ENCODE results near the gene WWOX. TPM values are rescaled to one million over a fixed set of nuclear protein-coding genes. Genes with fewer than 3 reads are reported as not detected.
"Not testable (repeated sequence)": the region's sequence is repeated elsewhere in the genome, so short reads cannot be mapped to it uniquely, and the experiment has no call there.

WWOX gene
- total RNA-seq (10 to 100 TPM; 64.1 to 76.7 TPM), polyA plus RNA-seq (ENCODE audit: insufficient read depth, low read depth, low replicate concordance) (20.6 TPM)
- long read RNA-seq, donor 1, partial matches to known transcripts, result 14 of 16 reads
- long read RNA-seq, donor 1, other reads (novel, unspliced or antisense), result 0 of 16 reads
- long read RNA-seq, donor 2, partial matches to known transcripts, result 6 of 9 reads
- long read RNA-seq, donor 2, other reads (novel, unspliced or antisense), result 0 of 9 reads

DNA sequence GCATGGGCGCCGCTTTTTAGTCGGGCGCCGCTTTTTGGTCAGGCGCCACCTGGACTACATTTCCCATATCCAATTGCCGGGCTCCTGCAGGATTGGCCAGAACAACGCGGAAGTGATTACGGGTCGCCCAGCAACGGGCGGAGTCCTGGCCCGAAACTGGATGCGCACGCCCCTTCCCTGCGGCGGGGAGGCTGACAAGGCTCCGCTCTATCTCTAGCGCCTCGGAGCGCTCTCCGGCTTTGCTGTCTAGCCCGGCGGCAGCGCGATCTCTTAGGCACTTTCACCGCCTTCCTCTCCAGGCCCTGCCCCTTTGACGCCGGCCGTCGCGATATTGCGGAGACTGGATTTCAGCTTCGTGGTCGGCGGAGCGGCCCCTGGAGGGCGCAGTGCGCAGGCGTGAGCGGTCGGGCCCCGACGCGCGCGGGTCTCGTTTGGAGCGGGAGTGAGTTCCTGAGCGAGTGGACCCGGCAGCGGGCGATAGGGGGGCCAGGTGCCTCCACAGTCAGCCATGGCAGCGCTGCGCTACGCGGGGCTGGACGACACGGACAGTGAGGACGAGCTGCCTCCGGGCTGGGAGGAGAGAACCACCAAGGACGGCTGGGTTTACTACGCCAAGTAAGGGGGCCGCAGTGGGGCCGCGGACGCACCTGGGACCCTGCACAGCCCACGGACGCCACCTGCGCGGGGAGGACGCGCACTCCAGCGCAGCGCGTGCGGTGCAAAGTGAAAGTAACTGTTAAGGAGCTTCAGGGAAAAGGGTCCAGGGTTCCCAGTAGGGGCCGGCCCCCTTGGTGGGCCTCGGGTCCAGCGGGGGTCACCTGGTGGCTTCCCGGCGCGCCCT lies at the start of gene WWOX:
Gene WWOX, plus strand, starts transcription at position 384 of the 841 bp plus-strand sequence.
- H3K27ac ChIP-seq, result peak within 1 kb of the TSS; percentile 84 to 93
- H3K9me3 ChIP-seq, result no peaks in the 10 kb centered on the region
- peaks cover 11% of the 10 kb centered on the region for H3K4me1 ChIP-seq
- intact Hi-C loops (cut with DNase I; ENCODE audit: low total_unique reads), result no loop called here
- H3K4me3 ChIP-seq, result peak within 1 kb of the TSS; percentile 72 to 96
- DNase-seq, result peak; percentile 98
- TF ChIP-seq, protein P1, sequence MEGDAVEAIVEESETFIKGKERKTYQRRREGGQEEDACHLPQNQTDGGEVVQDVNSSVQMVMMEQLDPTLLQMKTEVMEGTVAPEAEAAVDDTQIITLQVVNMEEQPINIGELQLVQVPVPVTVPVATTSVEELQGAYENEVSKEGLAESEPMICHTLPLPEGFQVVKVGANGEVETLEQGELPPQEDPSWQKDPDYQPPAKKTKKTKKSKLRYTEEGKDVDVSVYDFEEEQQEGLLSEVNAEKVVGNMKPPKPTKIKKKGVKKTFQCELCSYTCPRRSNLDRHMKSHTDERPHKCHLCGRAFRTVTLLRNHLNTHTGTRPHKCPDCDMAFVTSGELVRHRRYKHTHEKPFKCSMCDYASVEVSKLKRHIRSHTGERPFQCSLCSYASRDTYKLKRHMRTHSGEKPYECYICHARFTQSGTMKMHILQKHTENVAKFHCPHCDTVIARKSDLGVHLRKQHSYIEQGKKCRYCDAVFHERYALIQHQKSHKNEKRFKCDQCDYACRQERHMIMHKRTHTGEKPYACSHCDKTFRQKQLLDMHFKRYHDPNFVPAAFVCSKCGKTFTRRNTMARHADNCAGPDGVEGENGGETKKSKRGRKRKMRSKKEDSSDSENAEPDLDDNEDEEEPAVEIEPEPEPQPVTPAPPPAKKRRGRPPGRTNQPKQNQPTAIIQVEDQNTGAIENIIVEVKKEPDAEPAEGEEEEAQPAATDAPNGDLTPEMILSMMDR (IDR thresholded peaks at IDR 0.05), result peak in 1 of 3 experiments; percentile 42
- no peak for TF ChIP-seq POLR2A (IDR thresholded peaks at IDR 0.05)
- H3K27me3 ChIP-seq, result no peaks in the 10 kb centered on the region
- WGBS, 2 donors, result 0% methylated on average over 17 to 84 of the region's 84 CpGs
- no peaks in the 10 kb centered on the region for H3K36me3 ChIP-seq (ENCODE audit: low read depth, missing control alignments)

DNA sequence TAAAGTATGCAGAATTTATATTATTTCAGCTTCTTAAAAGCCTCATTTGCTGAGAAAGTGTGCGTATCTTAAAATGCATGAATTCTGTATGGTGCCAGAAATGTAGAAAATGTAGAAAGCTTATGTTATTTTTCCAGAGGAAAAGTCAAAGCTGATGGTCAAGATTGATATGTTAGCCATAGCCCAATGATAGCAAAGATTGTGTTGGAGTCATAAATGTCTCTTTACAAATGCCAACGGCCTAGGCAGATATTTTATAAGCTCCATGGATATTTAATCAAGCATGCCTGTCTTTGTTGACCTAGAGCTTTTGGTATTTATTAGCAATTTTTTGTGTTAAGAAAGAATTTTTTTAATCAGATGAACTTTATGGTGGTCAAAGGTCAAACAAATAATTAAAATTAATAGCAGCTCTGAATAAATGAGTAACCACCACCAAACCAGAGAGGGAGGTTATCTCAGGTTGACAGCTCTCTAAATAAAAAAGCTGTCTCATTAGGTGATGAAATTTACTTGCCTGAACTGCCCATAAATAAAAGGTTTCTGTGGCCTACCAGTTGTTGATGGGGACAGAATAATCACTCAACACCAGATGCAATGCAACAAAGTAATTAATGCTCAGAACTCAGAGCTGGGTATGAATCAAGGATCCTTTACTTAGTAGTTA lies 48.6 kb upstream of the WWOX start:
- DNase-seq, result no peak
- no peaks in the 10 kb centered on the region for H3K9me3 ChIP-seq
- no peak overlapping the region for H3K4me3 ChIP-seq

DNA sequence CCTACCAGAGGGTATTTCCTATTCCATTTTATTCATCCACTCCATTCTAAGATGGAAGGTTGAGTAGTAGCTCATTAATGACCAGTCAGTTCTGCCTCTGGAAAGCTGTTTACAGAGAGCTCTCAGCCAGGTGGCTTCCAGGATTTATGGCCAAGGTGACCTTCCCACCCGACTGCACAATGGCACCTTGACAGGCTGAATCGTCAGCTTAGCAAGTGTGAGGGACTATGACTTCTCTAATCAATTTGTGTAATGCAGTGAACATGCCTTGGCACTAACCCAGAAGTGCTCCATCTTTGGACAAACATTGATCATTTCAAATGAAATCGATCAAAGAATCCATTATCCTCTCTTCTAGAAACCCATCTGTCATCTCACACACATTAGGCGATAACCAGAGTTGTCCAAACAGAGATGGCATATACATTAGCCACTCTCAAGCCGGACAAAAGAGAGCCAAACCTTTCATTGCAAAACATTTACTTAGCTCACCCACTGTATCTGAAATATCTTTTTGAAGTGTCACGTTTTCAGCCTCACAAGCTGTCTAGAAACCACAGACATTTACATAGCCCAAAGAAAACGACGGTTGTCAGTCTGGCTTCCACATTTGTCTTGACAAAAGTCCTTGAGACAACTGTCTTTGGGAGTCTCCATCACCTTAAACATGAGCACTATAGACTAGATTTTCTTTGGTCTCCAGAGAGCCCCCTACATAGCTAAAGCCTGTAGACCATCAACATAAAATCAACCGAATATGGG lies 41.5 kb upstream of the WWOX start:
- no peaks in the 10 kb centered on the region for H3K36me3 ChIP-seq (ENCODE audit: low read depth, missing control alignments)
- DNase-seq, result no peak
- H3K9me3 ChIP-seq, result no peaks in the 10 kb centered on the region
- no peak overlapping the region for H3K27ac ChIP-seq
- intact Hi-C loops (cut with DNase I; ENCODE audit: low total_unique reads), result no loop called here
- no peaks in the 10 kb centered on the region for H3K27me3 ChIP-seq
- no peaks in the 10 kb centered on the region for H3K4me1 ChIP-seq
- H3K4me3 ChIP-seq, result no peak overlapping the region
- WGBS, 2 donors, result 81 to 91% methylated on average over 9 of the region's 9 CpGs
- TF ChIP-seq, protein P1 (IDR thresholded peaks at IDR 0.05), result no peak
- no peak for TF ChIP-seq POLR2A (IDR thresholded peaks at IDR 0.05)

More for the DNA sequence above, 48.6 kb upstream of the WWOX start:
- intact Hi-C loops (cut with DNase I; ENCODE audit: low total_unique reads), result no loop called here
- H3K36me3 ChIP-seq (ENCODE audit: low read depth, missing control alignments), result no peaks in the 10 kb centered on the region
- H3K4me1 ChIP-seq, result no peaks in the 10 kb centered on the region
- H3K27ac ChIP-seq, result no peak overlapping the region
- TF ChIP-seq, protein P1 (IDR thresholded peaks at IDR 0.05), result no peak
- no peak for TF ChIP-seq POLR2A (IDR thresholded peaks at IDR 0.05)
- 42 to 47% methylated on average over 2 of the region's 2 CpGs for WGBS, 2 donors
- H3K27me3 ChIP-seq, result no peaks in the 10 kb centered on the region

DNA sequence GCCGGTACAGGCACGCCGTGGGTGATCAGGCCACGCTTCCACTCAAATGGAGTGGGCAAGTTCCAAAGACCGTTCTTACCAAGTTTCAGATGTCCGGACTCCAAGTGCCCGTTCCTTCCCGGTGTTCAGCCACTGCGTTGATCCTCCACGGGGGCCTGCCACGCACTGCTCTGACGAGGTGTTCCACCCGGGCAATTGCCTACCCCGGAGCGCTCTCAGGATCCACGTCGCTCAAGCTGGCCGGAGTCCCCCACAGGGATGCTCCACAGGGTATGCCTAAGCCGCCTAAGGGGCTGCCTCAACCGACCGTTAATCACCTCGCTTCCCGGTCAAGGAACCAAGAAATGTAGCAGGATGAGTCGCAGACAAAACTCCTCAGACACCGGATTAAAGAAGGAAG lies 39.6 kb upstream of the WWOX start:
- H3K27me3 ChIP-seq; H3K4me1 ChIP-seq; H3K9me3 ChIP-seq; intact Hi-C loops (cut with DNase I; ENCODE audit: low total_unique reads); DNase-seq; H3K4me3 ChIP-seq; H3K36me3 ChIP-seq (ENCODE audit: low read depth, missing control alignments); H3K27ac ChIP-seq: not testable (repeated sequence)
- WGBS, 2 donors, result 65 to 74% methylated on average over 25 of the region's 25 CpGs
